Posterior cingulate gyrus (tissue), 11 donors: ENCODE results near the gene FAM241B.
A peak's percentile ranks its signal among the peaks of the same experiment; 100 is the strongest.

Experiments used
- DNase-seq, 10 donors: peaks; one replicate each; pipeline versions ENCODE4 v3.0.0 to v3.0.0-alpha.2; 2020 to 2021; ENCODE audit warnings: mixed read lengths in 3 of 10
- intact Hi-C: fragments of 100-400 bp; cut with DNase I; formaldehyde crosslinking; loops from one replicate; pipeline ENCODE4 v1.15.1; 2023

FAM241B gene, protein sequence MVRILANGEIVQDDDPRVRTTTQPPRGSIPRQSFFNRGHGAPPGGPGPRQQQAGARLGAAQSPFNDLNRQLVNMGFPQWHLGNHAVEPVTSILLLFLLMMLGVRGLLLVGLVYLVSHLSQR

DNA sequence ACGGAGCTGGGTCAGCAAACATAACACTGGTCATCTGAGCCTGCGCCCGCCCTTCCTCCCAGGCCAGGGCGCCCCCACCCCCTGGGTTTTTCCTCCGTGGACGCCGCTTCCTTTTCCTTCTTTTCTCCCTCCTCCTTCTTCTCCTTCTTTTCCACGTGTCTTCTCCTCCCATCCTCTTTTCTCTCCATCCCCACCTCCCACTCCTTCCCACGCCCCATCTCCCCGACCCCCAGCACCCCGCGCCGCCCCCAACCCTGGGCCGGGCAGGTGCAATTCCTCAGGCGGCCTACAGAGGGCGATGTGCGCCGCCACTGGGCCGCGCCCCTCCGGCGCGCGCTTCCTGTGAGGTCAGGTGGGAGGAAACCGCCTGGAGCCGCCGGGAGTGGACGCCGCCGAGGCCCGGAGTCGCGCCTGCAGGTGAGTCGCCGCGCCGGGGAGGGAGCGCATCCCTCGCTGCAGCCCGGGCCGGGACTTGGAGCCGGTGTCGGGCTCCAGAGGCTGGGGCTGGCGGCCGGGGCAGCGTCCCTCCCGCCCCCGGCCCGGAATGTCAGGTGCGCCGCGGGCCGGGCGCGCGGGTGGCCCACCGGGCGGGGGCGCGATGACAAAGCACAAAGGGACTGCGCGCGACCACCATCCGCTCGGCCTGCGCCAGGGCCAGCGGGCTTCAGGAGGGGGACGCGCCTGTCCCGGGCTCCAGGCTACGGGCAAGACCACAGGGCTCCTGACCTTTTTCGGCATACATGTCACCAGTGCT, at the start of gene FAM241B:
Gene FAM241B (plus strand): TSS at position 351 of the 754 bp plus-strand sequence. CDS start 1,497 bp downstream, outside the sequence.
- DNase-seq, result peak; percentile 40 to 94 (median 66)
- intact Hi-C loops, result no loop called here

DNA sequence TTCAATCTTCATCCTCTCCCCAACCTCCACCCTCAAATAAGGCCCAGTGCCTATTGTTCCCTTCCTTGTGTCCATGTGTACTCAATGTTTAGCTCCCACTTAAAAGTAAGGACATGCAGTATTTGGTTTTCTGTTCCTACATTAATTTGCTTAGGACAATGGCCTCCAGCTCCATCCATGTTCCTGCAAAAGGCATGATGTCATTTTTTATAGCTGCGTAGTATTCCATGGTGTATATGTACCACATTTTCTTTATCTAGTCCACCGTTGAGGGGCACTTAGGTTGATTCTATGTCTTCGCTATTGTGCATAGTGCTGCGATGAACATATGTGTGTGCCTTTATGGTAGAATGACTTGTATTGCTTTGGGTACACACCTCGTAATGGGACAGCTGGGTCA, 49.6 kb upstream of the FAM241B start:
- intact Hi-C loops, result no loop called here
- no peak for DNase-seq

DNA sequence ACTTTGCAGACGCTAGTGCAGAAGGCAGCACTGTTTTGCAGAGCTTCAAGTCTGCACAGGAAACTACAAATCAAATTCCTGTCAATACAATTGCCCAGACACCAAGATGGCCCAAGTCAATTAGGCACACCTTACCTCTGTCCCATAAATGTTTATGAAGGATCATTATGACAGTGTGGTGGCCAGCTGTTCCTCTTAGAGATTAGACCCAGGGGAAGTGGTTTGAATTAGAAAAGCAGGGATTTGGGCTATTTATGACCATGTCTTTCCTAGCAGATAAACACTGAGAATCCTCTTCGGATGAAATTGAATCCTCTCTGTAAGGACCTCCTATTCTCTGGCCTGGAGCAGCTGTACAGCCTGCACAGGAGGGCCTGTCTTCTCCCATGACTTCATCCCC, 46.9 kb upstream of the FAM241B start:
- intact Hi-C loops, result no loop called here
- no peak for DNase-seq

DNA sequence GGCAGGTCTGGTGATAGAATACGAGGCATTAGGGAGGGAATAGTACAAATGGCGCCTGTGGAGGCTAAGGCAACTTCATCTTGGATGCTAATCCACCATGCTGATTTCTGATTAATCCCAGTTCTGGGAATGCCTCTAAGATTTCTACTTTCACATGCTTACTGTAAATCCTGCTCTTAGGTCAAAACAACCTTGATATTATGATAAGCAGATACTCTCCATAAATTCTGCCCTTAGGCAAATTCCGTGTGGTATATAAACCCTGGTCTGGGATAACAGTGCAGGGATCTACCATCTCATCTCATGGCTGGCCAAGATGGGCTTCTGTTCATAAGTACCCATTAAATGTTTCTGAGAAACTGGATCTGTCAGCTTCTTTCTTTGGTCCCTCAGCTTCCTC, 45.4 kb upstream of the FAM241B start:
- no peak for DNase-seq
- intact Hi-C loops, result no loop called here

DNA sequence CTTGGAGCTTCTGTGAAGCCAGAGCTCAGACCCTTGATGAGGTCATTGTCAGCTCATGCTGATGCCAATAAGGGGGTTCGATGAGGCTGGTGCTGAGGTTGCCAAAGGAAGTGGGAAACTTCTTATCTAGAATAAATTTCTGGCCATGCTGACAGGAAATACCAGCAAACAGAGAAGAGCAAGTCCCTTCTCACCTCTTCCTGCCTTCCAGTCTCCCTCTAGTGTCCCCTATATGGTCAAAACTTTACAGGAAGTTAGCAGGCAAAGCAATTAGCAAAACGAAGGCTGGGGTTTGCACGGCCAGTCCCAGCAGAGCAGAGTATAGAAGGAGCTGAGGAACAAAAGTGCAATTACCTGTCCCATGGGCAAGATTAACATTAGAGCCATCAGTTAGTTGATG, 41.7 kb upstream of the FAM241B start:
- intact Hi-C loops, result no loop called here
- no peak for DNase-seq

DNA sequence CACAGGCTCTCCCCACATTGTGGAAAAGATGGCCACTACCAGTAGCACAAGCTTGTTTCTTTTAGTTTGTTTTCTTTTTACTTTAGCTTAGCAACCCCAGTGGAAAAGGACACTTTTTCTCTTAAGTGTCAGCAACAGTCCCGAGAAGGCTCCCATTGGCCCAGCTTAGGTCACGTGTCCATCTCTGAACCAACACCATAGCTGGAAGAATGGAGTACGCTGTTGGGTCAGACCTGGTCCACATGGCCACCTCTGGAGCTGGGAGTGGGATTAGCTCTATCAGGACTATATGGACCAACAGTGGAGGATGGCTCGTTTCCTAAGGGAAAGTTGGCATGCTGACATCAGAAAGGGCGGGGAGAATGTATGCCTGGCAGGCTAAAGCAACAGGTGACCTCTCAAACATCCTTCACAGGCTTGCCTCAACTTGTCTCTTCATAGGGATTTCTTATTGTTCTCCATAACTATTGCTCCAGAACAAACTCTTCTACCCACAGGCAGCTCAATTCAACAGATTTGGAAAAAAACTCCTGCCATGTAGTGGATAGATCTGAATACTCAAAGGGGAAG, 29.2 kb upstream of the FAM241B start:
- intact Hi-C loops, result no loop called here

DNA sequence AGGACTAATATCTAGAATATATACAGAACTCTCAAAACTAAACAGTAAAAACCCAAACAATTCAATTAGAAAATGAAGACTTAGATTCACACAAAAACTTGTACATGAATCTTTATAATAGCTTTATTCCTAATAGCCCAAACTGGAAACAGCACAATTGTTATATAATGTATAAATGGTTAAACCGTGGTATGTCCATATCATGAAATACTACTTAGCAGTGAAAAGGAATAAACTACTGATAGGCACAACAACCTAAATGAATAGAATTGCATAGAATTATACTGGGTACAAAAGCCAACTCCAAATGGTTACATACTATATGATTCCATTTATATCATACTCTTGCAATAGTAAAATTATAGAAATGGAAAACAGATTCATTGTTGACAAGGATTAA, 21.0 kb upstream of the FAM241B start:
- no peak for DNase-seq
- intact Hi-C loops, result no loop called here

More for the DNA sequence above, 29.2 kb upstream of the FAM241B start:
- no peak for DNase-seq

DNA sequence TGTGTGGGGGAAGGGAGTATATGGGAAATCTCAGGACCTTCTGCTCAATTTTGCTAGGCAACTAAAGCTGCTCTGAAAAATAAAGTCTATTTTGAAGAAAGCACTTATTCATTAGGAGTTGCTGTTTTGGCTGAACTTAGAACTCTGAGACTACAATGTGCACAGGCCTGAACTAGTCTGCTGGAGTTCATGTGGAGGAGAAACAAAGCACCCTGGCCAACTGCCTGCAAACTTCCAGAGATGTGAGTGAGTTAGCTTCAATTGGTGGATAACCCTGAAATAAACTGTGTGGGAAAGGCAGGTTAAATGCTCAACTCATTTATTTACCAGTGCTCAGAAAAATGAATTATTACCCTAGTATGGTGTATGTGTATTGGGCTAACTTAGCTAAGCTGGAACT, 17.3 kb upstream of the FAM241B start:
- intact Hi-C loops, result no loop called here
- DNase-seq, result no peak

DNA sequence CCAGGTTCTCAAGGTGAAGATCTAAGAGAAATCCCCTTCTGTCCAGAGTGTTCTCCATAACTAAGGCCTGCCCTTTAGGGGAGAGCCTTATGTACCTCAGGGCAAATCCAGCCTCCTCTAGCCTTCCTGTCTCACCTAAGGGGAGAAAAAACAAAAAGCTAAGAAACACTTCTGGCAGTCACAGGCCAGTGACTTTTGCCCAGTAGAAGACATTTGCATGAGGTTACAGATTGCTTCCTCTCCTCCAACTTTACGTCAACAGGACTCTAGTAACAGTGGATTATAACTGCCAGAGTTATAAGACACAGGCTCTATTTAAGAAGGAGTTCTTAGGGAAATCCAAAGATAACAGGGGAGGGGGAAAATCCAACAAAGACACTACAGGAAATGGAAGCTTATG, 15.9 kb upstream of the FAM241B start:
- no peak for DNase-seq
- intact Hi-C loops, result no loop called here

DNA sequence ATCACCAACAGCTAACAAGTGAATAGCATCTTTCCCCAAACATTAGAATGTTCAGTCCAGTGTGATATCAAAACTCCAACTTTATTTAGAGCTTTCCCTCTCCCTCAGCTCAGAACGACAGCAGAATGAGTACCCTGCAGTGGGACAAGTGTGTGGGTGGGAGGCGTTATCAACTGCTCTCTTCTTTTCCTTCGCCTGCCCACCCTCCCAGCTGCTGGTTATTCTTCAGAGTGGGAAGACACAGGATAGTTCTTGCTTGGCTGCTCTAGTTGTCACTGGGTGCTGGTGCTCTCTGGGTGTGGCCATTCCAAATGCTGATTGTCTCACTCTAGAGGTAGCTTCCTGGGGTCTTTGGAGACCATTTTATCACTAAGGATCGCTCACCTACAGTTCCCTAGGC, 13.7 kb upstream of the FAM241B start:
- peak in 2 of 10 donors; percentile 55 to 83 for DNase-seq
- intact Hi-C loops, result no loop called here

DNA sequence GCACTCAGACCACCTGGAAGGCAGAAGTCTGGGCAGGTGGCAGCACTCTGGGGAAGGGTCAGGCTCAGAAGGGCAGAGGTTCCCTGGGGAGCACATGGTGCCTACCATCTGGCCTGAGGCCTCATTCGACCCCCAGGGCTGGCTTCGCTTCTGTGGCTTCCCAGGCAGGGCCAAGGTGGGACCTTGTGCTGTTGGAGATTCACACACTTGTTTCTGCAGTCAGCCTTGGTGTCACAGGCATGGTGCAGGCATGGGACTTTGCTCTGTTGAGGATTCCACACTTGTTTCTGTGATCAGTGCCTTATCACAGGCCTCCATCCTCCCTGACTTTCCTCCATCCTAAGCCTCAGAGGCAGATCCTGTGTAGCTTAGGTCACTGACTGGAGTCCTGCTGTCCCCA, 11.3 kb upstream of the FAM241B start:
- intact Hi-C loops, result no loop called here
- no peak for DNase-seq

DNA sequence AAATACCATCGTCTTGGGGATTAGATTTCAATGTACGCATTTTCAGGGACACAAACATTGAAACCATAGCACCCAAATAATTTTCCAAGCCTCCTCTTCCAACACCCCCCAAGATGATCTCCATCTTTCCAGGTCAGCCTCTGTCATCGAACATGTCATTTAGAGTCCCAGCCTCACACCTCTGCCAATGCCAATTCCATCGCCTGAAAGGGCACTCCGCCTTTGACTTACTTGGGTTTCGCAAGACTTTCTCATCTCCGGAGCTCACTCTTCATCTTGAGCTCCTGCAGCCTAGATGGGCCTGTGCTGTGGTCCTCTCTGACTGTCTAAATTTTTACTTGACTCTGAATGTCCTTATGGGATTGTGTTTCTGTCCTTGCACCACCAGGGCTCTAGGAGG, 10.4 kb upstream of the FAM241B start:
- intact Hi-C loops, result no loop called here
- DNase-seq, result no peak

DNA sequence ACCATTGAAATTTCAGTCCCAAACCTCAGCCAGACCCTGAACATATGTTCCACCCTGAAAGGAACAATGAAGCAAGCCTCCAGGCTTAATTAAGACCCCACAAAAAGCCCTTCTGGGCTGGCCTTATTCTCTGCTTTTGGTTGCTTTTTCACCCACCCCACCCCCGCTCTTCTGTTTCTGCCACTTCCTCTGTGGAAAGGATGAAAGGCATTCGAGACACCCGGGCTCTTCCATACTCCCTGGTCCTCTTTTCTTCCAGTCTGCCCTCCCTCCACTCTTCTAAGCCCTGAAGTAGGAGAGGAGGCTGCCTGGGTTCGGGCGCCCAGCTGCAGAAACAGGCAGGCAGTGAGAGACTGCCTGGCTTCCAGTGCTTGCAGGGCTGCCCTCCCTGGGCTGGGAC, 9.4 kb upstream of the FAM241B start:
- DNase-seq, result no peak
- intact Hi-C loops, result no loop called here

DNA sequence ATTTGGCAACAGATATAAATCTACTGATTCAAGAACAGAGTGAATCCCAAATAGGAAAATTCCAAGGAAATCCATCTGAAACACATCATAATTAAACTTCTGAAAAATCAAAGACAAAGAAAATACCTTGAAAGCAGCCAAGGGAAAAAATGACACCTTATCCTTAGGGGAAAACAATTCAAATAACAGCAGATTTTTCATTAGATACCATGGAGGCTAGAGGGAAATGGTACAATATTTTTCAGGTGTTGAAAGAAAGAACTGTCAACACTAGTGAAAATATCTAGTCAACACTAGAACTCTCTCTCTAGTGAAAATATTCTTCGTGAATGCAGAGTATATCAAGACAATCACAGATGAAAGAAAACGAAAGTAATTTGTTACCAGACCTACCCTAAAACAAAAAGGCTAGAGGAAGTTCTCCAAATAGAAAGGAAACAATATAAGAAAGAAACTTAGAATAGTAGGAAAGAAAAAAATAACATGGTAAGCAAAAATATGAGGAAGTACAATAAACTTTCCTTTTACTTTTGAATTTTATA, 5.7 kb upstream of the FAM241B start:
- intact Hi-C loops, result no loop called here
- no peak for DNase-seq

DNA sequence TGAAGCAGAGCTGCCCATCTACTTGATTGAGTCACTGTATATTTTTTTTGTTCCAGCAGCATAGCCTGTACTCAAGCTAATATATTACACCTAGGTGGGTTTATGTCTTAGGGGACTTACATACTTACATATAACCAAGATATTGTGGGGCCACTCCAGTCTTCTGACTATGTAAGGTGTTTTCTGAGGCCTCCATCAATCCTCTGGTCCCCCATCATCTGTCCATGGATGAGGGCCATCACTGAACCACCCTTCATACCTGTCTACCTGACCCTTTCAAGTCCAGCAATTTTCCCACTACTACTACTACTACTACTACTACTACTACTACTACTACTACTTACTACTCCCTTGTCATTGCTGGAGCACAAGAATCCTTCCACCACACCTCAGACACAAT, 3.2 kb upstream of the FAM241B start:
- intact Hi-C loops, result no loop called here
- no peak for DNase-seq

DNA sequence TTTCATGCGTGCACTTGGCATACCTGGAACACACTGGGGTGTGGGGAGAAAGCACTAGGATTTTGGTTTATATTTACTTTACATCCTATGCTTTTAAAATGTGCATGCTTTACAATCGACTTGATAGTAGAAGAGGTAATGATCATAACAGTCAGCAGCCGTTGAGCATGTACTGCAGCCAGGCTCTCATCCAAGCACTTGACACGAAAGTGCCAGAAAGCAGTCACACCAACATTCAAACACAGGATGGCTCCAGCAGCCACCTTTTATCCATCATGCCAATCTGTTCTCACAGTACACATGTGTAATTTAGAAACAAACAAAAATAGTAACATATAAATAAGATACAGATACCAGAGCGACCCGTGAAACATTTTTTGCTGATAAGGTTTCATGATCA, 1.2 kb upstream of the FAM241B start:
- intact Hi-C loops, result no loop called here
- no peak for DNase-seq

DNA sequence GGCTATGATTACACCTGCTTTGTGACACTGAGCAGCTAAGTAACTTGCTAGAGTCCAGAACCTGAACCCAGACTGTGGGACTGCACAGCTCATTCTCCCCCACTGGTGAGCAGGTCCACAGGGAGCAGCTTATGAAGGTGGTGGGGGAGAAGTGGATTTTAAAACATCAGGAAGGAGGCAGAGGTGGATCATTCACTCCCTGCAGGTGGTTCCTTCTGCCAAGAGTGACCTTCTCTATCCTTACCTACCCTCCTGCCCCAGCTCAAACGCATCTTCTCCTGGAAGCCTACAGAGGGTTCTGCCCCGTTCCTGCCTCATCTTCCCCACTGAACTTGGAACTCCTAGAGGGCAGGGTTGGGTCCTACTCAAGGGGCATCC, 539 bp upstream of the FAM241B start:
- no peak for DNase-seq
- intact Hi-C loops, result no loop called here

DNA sequence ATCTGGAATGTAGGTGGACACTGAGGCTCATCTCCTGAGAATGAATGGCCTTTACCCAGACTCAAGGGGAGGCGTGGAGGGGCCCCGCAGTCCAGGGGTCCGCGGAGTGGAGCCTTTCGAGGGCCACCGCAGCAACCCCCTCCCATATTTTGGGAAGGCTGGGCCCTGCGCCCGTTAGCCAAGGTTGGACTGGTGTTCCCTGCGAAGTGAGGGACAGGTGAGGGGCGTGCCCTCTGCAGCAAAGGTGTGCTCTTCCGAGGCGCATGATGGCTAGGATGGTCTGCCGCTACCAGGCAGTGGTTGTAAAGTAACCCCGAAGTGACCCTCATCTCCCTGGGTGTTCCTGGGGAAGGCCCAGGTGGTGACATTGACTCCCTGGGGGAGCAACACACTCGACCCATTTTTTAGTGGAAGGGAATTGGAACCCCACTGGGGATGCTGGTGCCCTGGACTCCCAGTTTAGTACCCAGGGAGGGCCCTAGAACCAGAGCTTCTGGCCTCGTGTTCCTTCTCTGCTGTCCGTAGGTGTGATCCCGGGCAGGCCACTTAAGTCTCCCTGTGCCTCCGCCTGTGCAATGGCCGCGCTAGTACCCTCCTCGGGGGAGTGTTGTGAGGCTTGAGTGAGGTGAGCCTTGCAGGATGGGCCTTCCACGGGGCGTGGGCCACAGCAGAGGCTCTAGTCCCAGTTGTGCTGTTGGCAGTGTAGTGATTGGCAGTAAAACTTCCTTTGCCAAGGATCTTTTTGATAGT, 779 bp downstream of the FAM241B start:
- no peak for DNase-seq
- intact Hi-C loops, result no loop called here

DNA sequence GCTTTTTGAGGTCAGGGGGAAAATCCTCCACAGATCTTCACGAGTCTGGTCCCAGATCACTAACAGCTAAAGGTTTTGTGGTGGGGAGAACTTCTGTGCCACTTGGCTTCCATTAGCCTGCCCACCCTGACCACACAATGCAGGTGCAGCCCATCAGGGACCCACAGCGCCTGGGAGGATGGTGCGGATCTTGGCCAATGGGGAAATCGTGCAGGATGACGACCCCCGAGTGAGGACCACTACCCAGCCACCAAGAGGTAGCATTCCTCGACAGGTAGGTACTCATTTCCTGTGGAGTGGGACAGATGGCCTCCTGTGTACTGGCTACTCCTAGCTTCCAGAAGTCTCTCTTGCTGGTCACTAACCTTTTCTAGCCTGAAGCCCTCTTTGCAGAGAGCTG, 1.5 kb downstream of the FAM241B start:
- intact Hi-C loops, result no loop called here
- DNase-seq, result no peak

DNA sequence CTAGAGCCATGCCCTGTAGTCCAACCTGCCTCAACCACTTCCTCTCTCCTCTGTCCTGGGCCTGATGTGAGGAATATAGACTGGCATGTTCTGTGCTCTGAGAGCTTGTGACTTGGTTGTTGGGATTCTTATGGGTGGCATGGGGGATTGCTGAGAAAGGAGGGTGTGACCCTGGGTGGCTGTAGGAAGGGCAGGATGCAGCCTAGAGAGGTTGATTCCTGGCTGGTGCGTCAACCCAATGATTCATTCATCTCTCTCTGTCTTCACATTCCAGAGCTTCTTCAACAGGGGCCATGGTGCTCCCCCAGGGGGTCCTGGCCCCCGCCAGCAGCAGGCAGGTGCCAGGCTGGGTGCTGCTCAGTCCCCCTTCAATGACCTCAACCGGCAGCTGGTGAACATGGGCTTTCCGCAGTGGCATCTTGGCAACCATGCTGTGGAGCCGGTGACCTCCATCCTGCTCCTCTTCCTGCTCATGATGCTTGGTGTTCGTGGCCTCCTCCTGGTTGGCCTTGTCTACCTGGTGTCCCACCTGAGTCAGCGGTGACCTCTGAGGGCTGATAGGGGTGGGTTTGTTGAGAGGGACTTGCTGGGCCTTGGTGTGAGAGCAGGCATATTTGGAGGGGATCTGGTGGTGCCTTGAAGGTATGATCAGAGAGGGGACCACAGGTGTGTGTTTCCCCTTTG, 2.6 kb downstream of the FAM241B start:
- intact Hi-C loops, result no loop called here
- DNase-seq, result no peak
